MG63 (cell line): ENCODE measurements around the gene EPGN. TPM values are rescaled to one million over a fixed set of nuclear protein-coding genes. Genes with fewer than 3 reads are reported as not detected.

Experiments
- DNase-seq: peaks from one replicate; pipeline ENCODE4 v3.0.0-alpha.2; 2020
- H3K27me3 ChIP-seq: fragments of 250-450 bp; sonication (Bioruptor Pico); 2 replicates; pipeline ENCODE4 v1.5.1; 2020; ENCODE audit warnings: mild to moderate bottlenecking, moderate library complexity
- H3K36me3 ChIP-seq: fragments of 250-450 bp; sonication (Bioruptor Pico); 2 replicates; pipeline ENCODE4 v1.5.1; 2020; ENCODE audit warnings: mild to moderate bottlenecking, moderate library complexity
- H3K4me3 ChIP-seq: fragments of 250-450 bp; sonication (Bioruptor Pico); 2 replicates; pipeline ENCODE4 v1.5.1; 2020; ENCODE audit warnings: mild to moderate bottlenecking, moderate library complexity
- H3K9me3 ChIP-seq: fragments of 250-450 bp; sonication (Bioruptor Pico); 2 replicates; pipeline ENCODE4 v1.5.1; 2020; ENCODE audit warnings: mild to moderate bottlenecking, moderate library complexity
- total RNA-seq: library from RNA; depleted of rRNA; stranded (reverse); fragments of >200 nt; shearing (Covaris generic); gene quantifications from 2 replicates; pipeline ENCODE4 v1.2.3, GENCODE V29; 2014; ENCODE audit warnings: low replicate concordance; rRNA removed

Gene EPGN, protein sequence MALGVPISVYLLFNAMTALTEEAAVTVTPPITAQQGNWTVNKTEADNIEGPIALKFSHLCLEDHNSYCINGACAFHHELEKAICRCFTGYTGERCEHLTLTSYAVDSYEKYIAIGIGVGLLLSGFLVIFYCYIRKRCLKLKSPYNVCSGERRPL
- not detected in 2 replicates for total RNA-seq

DNA sequence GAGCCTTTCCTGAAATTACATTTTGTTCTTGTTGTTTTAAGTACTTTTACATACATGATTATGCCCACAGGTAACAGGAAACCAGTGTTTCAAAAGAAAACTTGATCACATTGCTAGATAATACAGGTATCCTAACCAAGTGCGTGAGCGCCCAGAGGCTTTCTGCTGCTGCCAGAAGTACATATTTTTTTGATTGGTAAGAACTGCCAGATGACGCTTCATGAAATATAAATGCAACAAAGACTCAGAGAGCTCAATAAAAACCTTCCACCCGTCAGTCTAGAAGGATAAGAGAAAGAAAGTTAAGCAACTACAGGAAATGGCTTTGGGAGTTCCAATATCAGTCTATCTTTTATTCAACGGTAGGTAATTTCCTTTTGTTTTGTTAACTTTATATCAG, at the start of gene EPGN:
Gene EPGN (plus strand): TSS at position 256 of the 400 bp plus-strand sequence. CDS start 64 bp downstream, at position 320.
- no peak for DNase-seq
- Histone ChIP-seq H3K27me3 (no peaks in the 10 kb centered on the region), H3K36me3 (no peaks in the 10 kb centered on the region), H3K4me3 (no peak within 1 kb of the TSS), H3K9me3 (no peaks in the 10 kb centered on the region)

- DNase-seq = peak; percentile 8
- Histone ChIP-seq H3K4me3 (no peak overlapping the region), H3K27me3 (no peaks in the 10 kb centered on the region), H3K36me3 (no peaks in the 10 kb centered on the region), H3K9me3 (no peaks in the 10 kb centered on the region)
These were observed 49.3 kb upstream of the EPGN start for GRCh38 chr4:74258963-74259362.

DNA sequence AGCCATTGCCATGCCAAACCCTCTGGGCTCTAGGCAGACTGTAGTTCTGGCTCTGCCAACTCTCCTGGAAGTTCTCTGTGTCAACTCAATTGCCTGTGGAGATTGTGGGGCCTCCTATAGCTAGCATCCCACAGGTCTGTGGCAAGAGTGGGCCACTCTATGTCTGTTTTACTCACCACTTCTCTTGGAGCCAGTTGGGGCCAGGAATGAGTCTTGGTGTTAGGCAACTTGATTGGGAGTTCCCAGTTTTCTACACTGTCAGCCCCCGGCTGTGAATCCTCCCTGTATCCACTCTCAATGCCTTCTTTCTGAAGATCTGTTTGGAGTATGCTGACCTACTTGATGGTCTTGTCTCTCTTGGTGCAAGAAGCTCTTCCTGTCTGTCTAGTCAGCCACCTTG, 48.2 kb upstream of the EPGN start:
- no peaks in the 10 kb centered on the region for H3K36me3 ChIP-seq
- H3K4me3 ChIP-seq = no peak overlapping the region
- no peaks in the 10 kb centered on the region for H3K27me3 ChIP-seq
- DNase-seq = no peak
- no peaks in the 10 kb centered on the region for H3K9me3 ChIP-seq

DNA sequence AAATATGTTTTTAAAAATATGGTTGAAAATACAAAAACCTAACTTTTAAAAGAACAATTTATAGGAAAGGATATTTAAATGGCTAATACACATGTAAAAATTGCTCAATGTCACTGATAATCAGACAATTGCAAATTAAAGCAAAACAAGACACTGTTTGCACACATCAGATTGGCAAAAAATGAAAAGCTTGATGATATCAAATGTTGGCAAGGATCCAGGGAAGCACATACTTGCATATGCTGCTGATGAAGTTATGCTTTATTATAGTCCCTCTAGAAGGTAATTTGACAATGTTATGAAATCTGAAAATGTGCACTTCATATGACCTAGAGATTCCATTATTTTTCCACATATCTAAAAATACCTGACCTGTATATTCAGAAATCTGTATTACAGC, 45.7 kb upstream of the EPGN start:
- no peaks in the 10 kb centered on the region for H3K36me3 ChIP-seq
- H3K4me3 ChIP-seq = no peak overlapping the region
- no peaks in the 10 kb centered on the region for H3K9me3 ChIP-seq
- DNase-seq = no peak
- no peaks in the 10 kb centered on the region for H3K27me3 ChIP-seq

GRCh38 chr4:74263551-74263950, 44.7 kb upstream of the EPGN start:
- H3K9me3 ChIP-seq = no peaks in the 10 kb centered on the region
- no peak overlapping the region for H3K4me3 ChIP-seq

GRCh38 chr4:74266081-74266480, 42.2 kb upstream of the EPGN start:
- Histone ChIP-seq H3K4me3 (no peak overlapping the region), H3K36me3 (no peaks in the 10 kb centered on the region), H3K9me3 (no peaks in the 10 kb centered on the region), H3K27me3 (no peaks in the 10 kb centered on the region)
- no peak for DNase-seq

More at GRCh38 chr4:74263551-74263950, 44.7 kb upstream of the EPGN start:
- H3K27me3 ChIP-seq = no peaks in the 10 kb centered on the region
- H3K36me3 ChIP-seq = no peaks in the 10 kb centered on the region
- no peak for DNase-seq

DNA sequence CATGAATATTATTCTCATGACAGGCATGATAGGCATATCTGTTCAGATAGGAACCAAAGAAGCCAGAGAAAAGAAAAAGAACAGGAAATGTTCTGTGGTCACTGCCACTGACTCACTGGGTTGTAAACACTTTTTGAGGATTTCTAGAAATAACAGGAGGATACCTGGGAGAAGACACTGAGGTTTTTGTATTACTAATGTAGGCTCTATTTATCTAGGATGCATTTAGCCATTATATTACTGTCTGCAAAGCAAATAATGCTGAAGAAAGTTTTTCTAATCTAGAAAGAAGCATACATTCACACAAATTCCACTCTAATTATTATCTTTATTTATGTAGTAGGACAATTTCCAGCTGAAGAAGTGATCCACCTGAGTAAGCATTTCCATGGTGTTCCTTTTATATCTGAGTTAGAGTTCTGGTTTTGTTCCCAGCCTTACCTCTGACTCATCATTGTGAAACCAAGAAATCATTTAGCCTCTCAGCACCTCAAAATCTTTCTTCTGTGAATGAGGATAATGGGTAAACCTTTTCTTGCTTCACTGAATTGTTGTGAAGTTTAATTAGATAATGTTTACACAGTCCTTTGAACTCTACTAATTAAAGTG, 40.2 kb upstream of the EPGN start:
- DNase-seq = no peak
- Histone ChIP-seq H3K4me3 (no peak overlapping the region), H3K27me3 (no peaks in the 10 kb centered on the region), H3K9me3 (no peaks in the 10 kb centered on the region), H3K36me3 (no peaks in the 10 kb centered on the region)

DNA sequence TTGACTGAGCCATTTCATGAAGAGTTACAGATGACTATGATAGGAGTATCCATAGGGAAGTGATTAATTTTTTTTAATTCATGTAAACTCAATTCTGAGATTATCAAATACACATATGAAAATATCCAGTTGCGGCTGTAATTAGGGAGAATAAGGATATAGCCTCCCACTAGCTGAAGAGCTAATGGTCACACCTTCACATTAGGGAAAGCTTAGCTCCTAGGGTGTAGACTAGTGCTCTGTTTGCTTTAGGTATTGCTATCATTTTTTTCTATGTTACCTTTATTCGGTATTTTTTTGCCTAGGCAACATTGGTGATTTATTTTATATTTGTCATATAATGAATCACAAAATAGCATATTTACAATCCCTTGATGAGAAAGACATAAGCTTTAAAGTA, 39.6 kb upstream of the EPGN start:
- H3K36me3 ChIP-seq = no peaks in the 10 kb centered on the region
- H3K4me3 ChIP-seq = no peak overlapping the region
- H3K9me3 ChIP-seq = no peaks in the 10 kb centered on the region
- H3K27me3 ChIP-seq = no peaks in the 10 kb centered on the region
- DNase-seq = no peak

- Histone ChIP-seq H3K36me3 (no peaks in the 10 kb centered on the region), H3K27me3 (no peaks in the 10 kb centered on the region), H3K9me3 (no peaks in the 10 kb centered on the region), H3K4me3 (no peak overlapping the region)
- DNase-seq = no peak
These were observed 29.8 kb upstream of the EPGN start for GRCh38 chr4:74278490-74278889.

DNA sequence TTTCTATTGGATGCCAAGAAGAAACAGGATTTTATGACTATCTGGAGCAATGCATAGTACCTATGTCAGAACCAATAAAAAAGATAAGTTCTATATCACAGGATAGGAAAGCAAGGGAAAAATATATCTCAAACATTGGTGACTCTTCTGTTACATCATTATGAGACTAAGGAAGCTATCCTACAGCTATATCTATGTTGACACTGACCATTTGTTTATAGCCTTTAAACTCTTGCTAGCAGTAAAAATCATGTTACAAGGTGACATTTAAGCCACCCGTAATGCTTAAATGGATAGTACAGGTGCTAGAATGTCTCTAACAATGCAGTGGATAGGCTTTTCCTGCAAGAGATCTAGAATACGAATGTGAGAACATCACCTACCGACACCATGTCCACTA, 28.6 kb upstream of the EPGN start:
- no peaks in the 10 kb centered on the region for H3K36me3 ChIP-seq
- H3K4me3 ChIP-seq = no peak overlapping the region
- no peaks in the 10 kb centered on the region for H3K9me3 ChIP-seq
- H3K27me3 ChIP-seq = no peaks in the 10 kb centered on the region
- DNase-seq = no peak

- Histone ChIP-seq H3K9me3 (no peaks in the 10 kb centered on the region), H3K36me3 (no peaks in the 10 kb centered on the region), H3K4me3 (no peak overlapping the region), H3K27me3 (no peaks in the 10 kb centered on the region)
- no peak for DNase-seq
These were observed 25.3 kb upstream of the EPGN start for GRCh38 chr4:74282926-74283325.

GRCh38 chr4:74283614-74284013, 24.7 kb upstream of the EPGN start:
- Histone ChIP-seq H3K4me3 (no peak overlapping the region), H3K36me3 (no peaks in the 10 kb centered on the region), H3K9me3 (no peaks in the 10 kb centered on the region), H3K27me3 (no peaks in the 10 kb centered on the region)
- peak; percentile 88 for DNase-seq

- no peak overlapping the region for H3K4me3 ChIP-seq
- DNase-seq = no peak
- no peaks in the 10 kb centered on the region for H3K36me3 ChIP-seq
- no peaks in the 10 kb centered on the region for H3K9me3 ChIP-seq
- no peaks in the 10 kb centered on the region for H3K27me3 ChIP-seq
These were observed 24.2 kb upstream of the EPGN start for GRCh38 chr4:74284053-74284452.

DNA sequence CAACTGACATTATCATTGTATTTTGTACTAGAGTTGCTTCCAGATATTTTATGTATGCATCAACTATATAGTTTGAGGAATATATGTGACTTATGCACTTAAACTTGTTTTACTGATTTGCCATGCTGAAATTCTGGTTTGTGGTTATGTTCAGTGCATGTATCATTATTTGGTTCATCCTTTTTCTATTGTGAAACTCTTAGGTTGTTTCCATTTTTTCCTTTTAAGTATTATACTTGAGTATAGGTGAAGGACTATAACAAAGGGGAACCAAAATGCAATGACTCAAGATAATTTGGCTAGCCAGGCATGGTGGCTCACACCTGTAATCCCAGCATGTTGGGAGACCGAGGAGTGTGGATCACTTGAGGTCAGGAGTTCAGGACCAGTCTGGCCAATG, 21.1 kb upstream of the EPGN start:
- no peaks in the 10 kb centered on the region for H3K9me3 ChIP-seq

DNA sequence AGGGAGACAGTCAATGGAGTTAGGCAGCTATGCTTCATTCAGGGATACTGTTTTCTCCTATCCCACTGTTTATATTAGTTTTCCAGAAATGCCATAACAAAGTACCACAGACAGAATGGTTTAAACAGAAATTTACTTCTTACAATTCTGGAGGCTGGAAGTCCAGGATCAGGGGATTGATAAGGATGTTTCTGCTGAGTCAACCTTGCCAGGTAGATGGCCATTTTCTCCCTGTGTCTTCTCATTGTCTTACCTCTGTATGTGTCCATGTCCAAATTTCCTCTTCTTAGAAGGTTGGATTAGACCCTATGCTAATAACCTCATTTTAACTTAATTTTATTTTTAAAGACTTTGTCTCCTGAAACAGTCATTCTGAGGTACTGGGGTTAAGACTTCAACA, 20.5 kb upstream of the EPGN start:
- H3K36me3 ChIP-seq = no peaks in the 10 kb centered on the region
- no peaks in the 10 kb centered on the region for H3K9me3 ChIP-seq
- no peak for DNase-seq
- H3K4me3 ChIP-seq = no peak overlapping the region
- no peaks in the 10 kb centered on the region for H3K27me3 ChIP-seq

More for the DNA sequence above, 21.1 kb upstream of the EPGN start:
- no peak overlapping the region for H3K4me3 ChIP-seq
- no peak for DNase-seq
- no peaks in the 10 kb centered on the region for H3K36me3 ChIP-seq
- H3K27me3 ChIP-seq = no peaks in the 10 kb centered on the region

DNA sequence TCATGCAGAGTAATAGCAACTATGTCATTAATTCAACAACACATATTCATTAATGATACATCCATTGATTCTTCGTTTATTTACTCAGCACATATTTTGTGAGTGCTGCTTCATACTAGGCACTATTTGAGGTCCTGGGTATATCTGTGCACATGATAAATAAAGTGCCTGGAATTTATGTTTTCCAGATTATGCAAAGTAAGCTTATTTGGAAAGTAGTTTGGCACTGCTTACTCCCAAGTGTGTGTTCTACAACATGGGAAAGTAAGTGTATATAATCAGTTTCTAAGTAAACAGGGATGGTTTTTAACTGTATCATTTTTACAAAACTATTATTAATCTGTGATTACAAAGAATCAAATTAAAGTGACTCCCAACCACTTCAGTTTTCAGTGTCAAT, 16.8 kb upstream of the EPGN start:
- no peak for DNase-seq
- H3K9me3 ChIP-seq = no peaks in the 10 kb centered on the region
- H3K27me3 ChIP-seq = no peaks in the 10 kb centered on the region
- H3K4me3 ChIP-seq = no peak overlapping the region
- no peaks in the 10 kb centered on the region for H3K36me3 ChIP-seq

GRCh38 chr4:74292111-74292870, 16.0 kb upstream of the EPGN start:
- Histone ChIP-seq H3K36me3 (no peaks in the 10 kb centered on the region), H3K4me3 (no peak overlapping the region), H3K9me3 (no peaks in the 10 kb centered on the region), H3K27me3 (no peaks in the 10 kb centered on the region)
- DNase-seq = no peak

DNA sequence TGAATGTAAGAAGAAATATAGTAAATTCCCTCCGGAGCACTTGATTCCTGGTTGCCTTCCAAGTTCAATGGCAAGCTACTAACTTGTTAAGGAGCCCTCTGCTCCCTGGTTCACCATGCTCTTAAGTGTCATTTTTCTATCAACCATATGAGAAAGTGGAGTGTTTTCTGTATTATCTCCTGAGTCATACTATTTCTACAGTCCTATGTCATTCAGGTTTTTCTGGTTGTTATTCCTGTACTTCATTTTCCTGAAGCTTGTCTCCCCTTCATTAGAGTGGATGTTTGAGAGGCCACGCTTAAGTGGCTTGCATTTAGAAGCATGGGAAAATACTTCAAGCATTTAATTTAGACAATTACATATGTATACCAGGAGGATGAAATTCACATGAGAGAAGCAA, 14.7 kb upstream of the EPGN start:
- no peak for DNase-seq
- Histone ChIP-seq H3K27me3 (no peaks in the 10 kb centered on the region), H3K4me3 (no peak overlapping the region), H3K36me3 (no peaks in the 10 kb centered on the region), H3K9me3 (no peaks in the 10 kb centered on the region)
